H1 (cell line): ENCODE measurements around the gene UTS2R. TPM values are rescaled to one million over a fixed set of nuclear protein-coding genes. Genes with fewer than 3 reads are reported as not detected.

Experiments used
- CTCF ChIA-PET: fragments of 300-600 bp; sonication (Branson Sonifier 250); formaldehyde crosslinking; loops from one replicate; lab custom pipeline; 2021; ENCODE audit not compliant: partially characterized antibody; lab: Charles Lee
- POLR2A ChIA-PET: fragments of 300-600 bp; sonication (Branson Sonifier 250); formaldehyde crosslinking; loops from one replicate; lab custom pipeline; 2021; ENCODE audit warnings: inconsistent platforms; ENCODE audit not compliant: partially characterized antibody; lab: Charles Lee
- DNase-seq, 2 experiments: peaks; one replicate each; pipeline versions ENCODE4 v3.0.0 to v3.0.0-alpha.2; 2010 to 2022; ENCODE audit warnings: low spot score in 2 of 2, low read depth in 1 of 2, mixed read lengths in 1 of 2
- FAIRE-seq: peaks from 2 replicates; lab custom pipeline; 2011; peaks lifted over from hg19 to GRCh38; lab: Jason Lieb, UNC
- H2AFZ ChIP-seq: 2 replicates; pipeline ENCODE4 v1.8.1; 2012; ENCODE audit warnings: low read length, inconsistent platforms
- H2AK5ac ChIP-seq: 2 replicates; pipeline ENCODE4 v1.6.1; 2013; ENCODE audit warnings: low read depth, low read length
- H2BK120ac ChIP-seq: replicated peaks from 2 replicates; pipeline ENCODE3; 2013; ENCODE audit warnings: low read depth, low read length, inconsistent platforms
- H2BK12ac ChIP-seq: 2 replicates; pipeline ENCODE4 v1.6.1; 2013; ENCODE audit warnings: low read depth, low read length
- H2BK15ac ChIP-seq: 2 replicates; pipeline ENCODE4 v1.6.1; 2013; ENCODE audit warnings: low read length
- H2BK20ac ChIP-seq: 2 replicates; pipeline ENCODE4 v1.6.1; 2013; ENCODE audit warnings: low read length
- H2BK5ac ChIP-seq: 2 replicates; pipeline ENCODE4 v1.6.1; 2013; ENCODE audit warnings: low read depth, low read length
- H3K14ac ChIP-seq: 2 replicates; pipeline ENCODE4 v1.6.1; 2013; ENCODE audit warnings: inconsistent platforms; ENCODE audit not compliant: insufficient read length
- H3K18ac ChIP-seq: 2 replicates; pipeline ENCODE4 v1.6.1; 2013; ENCODE audit warnings: low read length; ENCODE audit errors: extremely low read depth
- H3K23ac ChIP-seq: 2 replicates; pipeline ENCODE4 v1.6.1; 2013; ENCODE audit warnings: inconsistent platforms; ENCODE audit not compliant: insufficient read length
- H3K23me2 ChIP-seq: 2 replicates; pipeline ENCODE4 v1.6.1; 2013; ENCODE audit warnings: low read depth, low read length
- H3K27ac ChIP-seq: 2 replicates; pipeline ENCODE4 v1.6.1; 2011; ENCODE audit warnings: low read depth, low read length, inconsistent platforms
- H3K27me3 ChIP-seq, 4 experiments: replicated peaks in 1 of 4; 1 replicate in 1 of 4; 2 replicates in 3 of 4; pipeline versions ENCODE4 v1.6.1 to v1.8.1; 2011 to 2013; ENCODE audit warnings: low read length in 3 of 4, mild to moderate bottlenecking in 3 of 4, inconsistent platforms in 2 of 4, mixed read lengths in 2 of 4, moderate library complexity in 1 of 4; ENCODE audit not compliant: control insufficient read depth in 3 of 4, insufficient read depth in 3 of 4; ENCODE audit errors: extremely low read depth in 1 of 4
- H3K36me3 ChIP-seq, 4 experiments: 2 replicates each; pipeline versions ENCODE4 v1.6.1 to v1.8.1; 2011 to 2013; ENCODE audit warnings: mild to moderate bottlenecking in 4 of 4, low read length in 3 of 4, moderate library complexity in 2 of 4, control low read depth in 1 of 4, inconsistent platforms in 1 of 4; ENCODE audit not compliant: insufficient read depth in 4 of 4, control insufficient read depth in 2 of 4
- H3K4ac ChIP-seq: replicated peaks from 2 replicates; pipeline ENCODE3; 2013; ENCODE audit warnings: low read length, low read depth, mixed read lengths, inconsistent platforms; ENCODE audit not compliant: insufficient read length
- H3K4me1 ChIP-seq, 4 experiments: replicated peaks in 1 of 4; 1 replicate in 1 of 4; 2 replicates in 3 of 4; pipeline versions ENCODE4 v1.6.1 to v1.8.1; 2011 to 2013; ENCODE audit warnings: low read length in 3 of 4, inconsistent platforms in 2 of 4, mixed read lengths in 1 of 4; ENCODE audit not compliant: insufficient read depth in 4 of 4, control insufficient read depth in 3 of 4
- H3K4me2 ChIP-seq, 2 experiments: 2 replicates each; pipeline versions ENCODE4 v1.6.1 to v1.8.1; 2011 to 2013; ENCODE audit warnings: low read depth in 2 of 2, low read length in 2 of 2, control low read depth in 1 of 2, inconsistent platforms in 1 of 2, mild to moderate bottlenecking in 1 of 2; ENCODE audit not compliant: insufficient read depth in 1 of 2
- H3K4me3 ChIP-seq, 4 experiments: fragments of 200-600, 300-600 bp in 1 of 4; sonication (generic), shearing (Covaris generic), sonication (Bioruptor Twin) in 1 of 4; 2 replicates each; pipeline versions ENCODE4 v1.5.1 to v1.8.1; 2011 to 2016; ENCODE audit warnings: low read length in 4 of 4, low read depth in 3 of 4, control low read depth in 2 of 4, inconsistent platforms in 2 of 4, mild to moderate bottlenecking in 2 of 4, mixed read lengths in 1 of 4, moderate library complexity in 1 of 4; ENCODE audit not compliant: insufficient read depth in 2 of 4; ENCODE audit errors: extremely low read depth in 1 of 4
- H3K56ac ChIP-seq: replicated peaks from 2 replicates; pipeline ENCODE3; 2013; ENCODE audit warnings: low read depth, mild to moderate bottlenecking, mixed read lengths, low read length, inconsistent platforms; ENCODE audit not compliant: insufficient read length
- H3K79me1 ChIP-seq: 2 replicates; pipeline ENCODE4 v1.6.1; 2013; ENCODE audit warnings: low read depth, low read length, control low read depth
- H3K79me2 ChIP-seq, 2 experiments: 2 replicates each; pipeline versions ENCODE4 v1.6.1 to v1.8.1; 2012 to 2013; ENCODE audit warnings: low read length in 2 of 2, mild to moderate bottlenecking in 2 of 2, inconsistent platforms in 1 of 2; ENCODE audit not compliant: insufficient read depth in 2 of 2, control insufficient read depth in 1 of 2
- H3K9ac ChIP-seq, 4 experiments: replicated peaks in 1 of 4; 1 replicate in 1 of 4; 2 replicates in 3 of 4; pipeline versions ENCODE4 v1.6.1 to v1.8.1; 2011 to 2013; ENCODE audit warnings: low read depth in 3 of 4, low read length in 3 of 4, control low read depth in 2 of 4, mild to moderate bottlenecking in 2 of 4, moderate library complexity in 2 of 4, inconsistent platforms in 1 of 4; ENCODE audit errors: extremely low read depth in 1 of 4
- H3K9me3 ChIP-seq, 2 experiments: 2 replicates each; pipeline versions ENCODE4 v1.6.1 to v1.8.1; 2012 to 2013; ENCODE audit warnings: mild to moderate bottlenecking in 2 of 2, moderate library complexity in 2 of 2, control low read depth in 1 of 2, inconsistent platforms in 1 of 2, low read depth in 1 of 2, low read length in 1 of 2, mixed read lengths in 1 of 2; ENCODE audit not compliant: insufficient read depth in 2 of 2
- H4K20me1 ChIP-seq, 2 experiments: replicated peaks in 1 of 2; 2 replicates each; pipeline versions ENCODE3 to v1.8.1; 2011 to 2013; ENCODE audit warnings: inconsistent platforms in 2 of 2, low read length in 2 of 2, mild to moderate bottlenecking in 1 of 2; ENCODE audit not compliant: insufficient read depth in 2 of 2, control insufficient read depth in 1 of 2
- H4K5ac ChIP-seq: 2 replicates; pipeline ENCODE4 v1.6.1; 2013; ENCODE audit warnings: low read length, low read depth, mixed read lengths, inconsistent platforms; ENCODE audit not compliant: insufficient read length
- H4K8ac ChIP-seq: 2 replicates; pipeline ENCODE4 v1.8.0; 2013; ENCODE audit warnings: mild to moderate bottlenecking, moderate library complexity, low read length, inconsistent platforms; ENCODE audit not compliant: insufficient read depth; ENCODE audit errors: extremely low read depth
- H4K91ac ChIP-seq: replicated peaks from 2 replicates; pipeline ENCODE3; 2013; ENCODE audit warnings: low read length, mixed read lengths, inconsistent platforms; ENCODE audit not compliant: insufficient read length
- ASH2L ChIP-seq: fragments of 200-600, 300-600 bp; sonication (generic); IDR thresholded peaks from one replicate; pipeline ENCODE4 v1.7.1; 2017; ENCODE audit warnings: low read length
- CHD1 ChIP-seq: IDR thresholded peaks from 2 replicates; pipeline ENCODE4 v1.6.1; 2012; ENCODE audit warnings: low read depth, low read length, improper control_type of control experiment
- PHF8 ChIP-seq: fragments of 200-600 bp; sonication (generic); conservative IDR thresholded peaks from 2 replicates; pipeline ENCODE4 v1.7.1; 2012; ENCODE audit warnings: low read depth, mild to moderate bottlenecking, inconsistent platforms, low read length, moderate library complexity
- SIN3A ChIP-seq, 2 experiments: IDR thresholded peaks in 1 of 2; conservative IDR thresholded peaks in 1 of 2; 2 replicates each; pipeline ENCODE4 v1.6.1; 2011 to 2012; ENCODE audit warnings: low read length in 2 of 2, improper control_type of control experiment in 1 of 2, low read depth in 1 of 2, mild to moderate bottlenecking in 1 of 2
- SP1 ChIP-seq: IDR thresholded peaks from 2 replicates; pipeline ENCODE4 v1.6.1; 2011; ENCODE audit warnings: low read depth, low read length
- SP2 ChIP-seq: IDR thresholded peaks from 2 replicates; pipeline ENCODE4 v1.6.1; 2012; ENCODE audit warnings: mild to moderate bottlenecking, low read length, inconsistent platforms
- SUZ12 ChIP-seq: fragments of 200-600 bp; sonication (generic); IDR thresholded peaks from 2 replicates; pipeline ENCODE4 v1.6.1; 2012; ENCODE audit warnings: mild to moderate bottlenecking, inconsistent platforms, low read length, moderate library complexity, mixed read lengths
- TEAD4 ChIP-seq: IDR thresholded peaks from 2 replicates; pipeline ENCODE4 v1.6.1; 2012; ENCODE audit warnings: low read depth, low read length, inconsistent platforms, mixed read lengths
- WGBS, 2 experiments: shearing (Covaris generic) in 1 of 2; methylation state at CpG; one replicate each; pipeline versions ENCODE4 v1.1.6 to v1.1.7; 2013 to 2015; ENCODE audit warnings: low lambda C conversion rate in 2 of 2, mixed read lengths in 2 of 2, inconsistent platforms in 1 of 2, low coverage in 1 of 2, missing lambda C conversion rate in 1 of 2; ENCODE audit not compliant: insufficient replicate concordance in 2 of 2, insufficient coverage in 1 of 2, insufficient read length in 1 of 2; ENCODE audit errors: extremely low coverage in 1 of 2, missing lambda C conversion rate in 1 of 2; 5-methylcytosine and 5-hydroxymethylcytosine counted together
- polyA plus RNA-seq, 7 experiments: library from polyadenylated mRNA; depleted of rRNA in 3 of 7; stranded (reverse) in 5 of 7; unstranded in 2 of 7; fragments of >200 nt in 5 of 7; fragments of 200-250 nt in 2 of 7; gene quantifications; 1 replicate in 5 of 7; 2 replicates in 1 of 7; 4 replicates in 1 of 7; pipeline versions ENCODE4 v1.2.1 to v1.2.3, GENCODE V29; 2011 to 2013; ENCODE audit warnings: missing spikeins in 2 of 7, mixed read lengths in 2 of 7
- total RNA-seq: library from RNA; stranded (reverse); fragmentation: NEBNext Ultra II Directional; extraction: Animal tissue kit (Norgen Biotek cat#: 25700); gene quantifications from 2 replicates; pipeline ENCODE4 v1.2.1, GENCODE V29; 2021
- TF ChIP-seq, protein P1 (sequence below): IDR thresholded peaks from 2 replicates; pipeline ENCODE4 v1.6.1; 2012; ENCODE audit warnings: low read length, inconsistent platforms

UTS2R gene
- total and polyA plus RNA-seq, 2 of the 8 experiments (the other 6 are each of a cell fraction or from before 2014, with no cell fraction given), result 0.27 TPM; not detected in 1

DNA sequence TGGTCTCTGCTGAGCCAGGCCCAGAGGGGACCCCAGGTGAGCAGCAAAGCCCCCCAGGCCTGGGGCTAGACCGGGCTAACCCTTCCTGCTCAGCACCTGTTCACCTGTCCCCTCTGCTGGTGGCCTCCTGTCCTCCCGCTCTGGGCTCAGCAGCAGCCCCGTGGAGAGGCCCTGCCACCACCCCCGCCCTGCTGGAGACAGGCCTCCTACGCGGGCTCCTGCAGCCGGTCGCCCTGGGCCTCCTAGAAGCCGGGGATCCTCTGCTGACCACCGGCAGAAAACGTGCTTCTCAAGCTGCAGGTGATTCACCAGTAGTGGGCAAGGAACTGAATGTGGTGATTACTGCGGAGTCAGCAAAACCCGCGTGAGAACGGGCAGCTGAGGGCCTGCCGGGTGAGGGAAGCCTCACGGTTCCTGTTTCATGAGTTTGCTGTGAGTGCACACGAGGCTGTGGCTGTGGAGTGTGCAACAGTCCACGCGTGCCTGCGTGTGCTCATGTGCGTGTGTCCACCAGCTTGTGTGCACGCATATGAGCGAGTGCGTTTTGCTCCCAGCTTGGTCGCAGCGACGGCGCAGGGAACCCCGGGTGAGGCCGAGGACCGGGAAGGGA, 38.8 kb upstream of the UTS2R start:
- Histone ChIP-seq H3K14ac (no peak overlapping the region), H4K20me1 (no peaks in the 10 kb centered on the region), H4K8ac (peak overlapping the region; percentile 45; the same call in 1 of the 2 replicates), H3K9me3 (no peaks in the 10 kb centered on the region), H2BK12ac (peak overlapping the region; percentile 95; the same call in 1 of the 2 replicates), H3K18ac (peak overlapping the region; percentile 96; the same call in 1 of the 2 replicates), H3K23me2 (peaks cover 8% of the 10 kb centered on the region), H3K4me3 (peak overlapping the region; percentile 7 to 58 (median 32); a peak in 6 of 8 replicates), H4K91ac (peak overlapping the region; percentile 93), H3K79me1 (no peaks in the 10 kb centered on the region), H2BK120ac (no peak overlapping the region), H3K27ac (no peak overlapping the region), H3K79me2 (no peaks in the 10 kb centered on the region), H2BK20ac (0 out of 2 replicates have a peak overlapping the region, but pooled peaks have one; percentile 61), H3K36me3 (no peaks in the 10 kb centered on the region), H3K4me2 (peak overlapping the region; percentile 69 to 76), H3K4ac (peak overlapping the region; percentile 81), H2BK5ac (0 out of 2 replicates have a peak overlapping the region, but pooled peaks have one; percentile 60), H3K56ac (no peak overlapping the region), H2AK5ac (no peak overlapping the region), H2BK15ac (peak overlapping the region; percentile 100; the same call in 1 of the 2 replicates), H3K4me1 (peaks cover 0 to 25% (median 17%) of the 10 kb centered on the region in 4 experiments; a peak in 6 of 7 replicates), H3K23ac (no peak overlapping the region), H3K9ac (no peak overlapping the region; a peak in 1 of 7 replicates), H3K27me3 (peaks cover 28 to 56% (median 53%) of the 10 kb centered on the region in 4 experiments), H2AFZ (no peak overlapping the region), H4K5ac (no peak overlapping the region)
- WGBS, 2 experiments, result 38% methylated on average over 32 of the region's 32 CpGs; no CpG with 5 or more reads in 1 of the 2 experiments
- ChIA-PET POLR2A (interaction anchor here (0.7 to 1.5 kb wide), 6 partner anchors 11 to 59 kb away, joined by 3 to 5 read pairs (median 3); no protein-coding TSS in a partner anchor), CTCF (interaction anchor here (0.8 to 2.6 kb wide), 8 partner anchors 11 to 98 kb away, joined by 3 to 11 read pairs (median 4); partner anchors contain the start of gene CD7)
- DNase-seq, result no peak
- FAIRE-seq, result no peak
- TF ChIP-seq ASH2L (no peak), SIN3A (conservative IDR thresholded peaks at IDR 0.05 in 1 of 2, IDR thresholded peaks at IDR 0.05 in 1 of 2; ENCODE audit: low read depth in 1 of 2, low read length in 2 of 2) (no peak), SP2 (no peak), SUZ12 (peak; percentile 70; the same call in 1 of the 2 replicates), CHD1 (no peak), PHF8 (no peak), SP1 (no peak), TEAD4 (no peak)
- TF ChIP-seq, protein P1, sequence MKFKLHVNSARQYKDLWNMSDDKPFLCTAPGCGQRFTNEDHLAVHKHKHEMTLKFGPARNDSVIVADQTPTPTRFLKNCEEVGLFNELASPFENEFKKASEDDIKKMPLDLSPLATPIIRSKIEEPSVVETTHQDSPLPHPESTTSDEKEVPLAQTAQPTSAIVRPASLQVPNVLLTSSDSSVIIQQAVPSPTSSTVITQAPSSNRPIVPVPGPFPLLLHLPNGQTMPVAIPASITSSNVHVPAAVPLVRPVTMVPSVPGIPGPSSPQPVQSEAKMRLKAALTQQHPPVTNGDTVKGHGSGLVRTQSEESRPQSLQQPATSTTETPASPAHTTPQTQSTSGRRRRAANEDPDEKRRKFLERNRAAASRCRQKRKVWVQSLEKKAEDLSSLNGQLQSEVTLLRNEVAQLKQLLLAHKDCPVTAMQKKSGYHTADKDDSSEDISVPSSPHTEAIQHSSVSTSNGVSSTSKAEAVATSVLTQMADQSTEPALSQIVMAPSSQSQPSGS, result no peak
